Ureter (tissue), 1 donor: ENCODE data around the gene ENO4. TPM values are rescaled to one million over a fixed set of nuclear protein-coding genes. Genes with fewer than 3 reads are reported as not detected.
A peak's percentile ranks its signal among the peaks of the same experiment; 100 is the strongest.

Experiments used
- DNase-seq: peaks from one replicate; pipeline ENCODE4 v3.0.0-alpha.2; 2020; ENCODE audit warnings: low spot score
- total RNA-seq: library from RNA; stranded (reverse); gene quantifications from one replicate; pipeline ENCODE4 v1.2.4, GENCODE V29; 2023
- donor health status: DM: yes; HTN: yes; CAD: no.

ENO4 gene
- 0.73 TPM for total RNA-seq

GRCh38 chr10:116849248-116850057 lies at the start of gene ENO4:
TSS of gene ENO4 (plus strand) at chr10:116849499. CDS start at chr10:116849567, 68 bp downstream.
- peak; percentile 89 for DNase-seq

GRCh38 chr10:116800286-116800929 lies 48.9 kb upstream of the ENO4 start:
- DNase-seq, result no peak

- no peak for DNase-seq
These were observed 47.6 kb upstream of the ENO4 start for GRCh38 chr10:116801658-116802057.

GRCh38 chr10:116802474-116802873 lies 46.8 kb upstream of the ENO4 start:
- no peak for DNase-seq

GRCh38 chr10:116802876-116803275 lies 46.4 kb upstream of the ENO4 start:
- DNase-seq, result no peak

- DNase-seq, result no peak
These were observed 45.6 kb upstream of the ENO4 start for GRCh38 chr10:116803451-116804249.

GRCh38 chr10:116808706-116809105 lies 40.6 kb upstream of the ENO4 start:
- DNase-seq, result no peak

- no peak for DNase-seq
These were observed 39.7 kb upstream of the ENO4 start for GRCh38 chr10:116809483-116810119.

- DNase-seq, result no peak
These were observed 39.2 kb upstream of the ENO4 start for GRCh38 chr10:116810120-116810500.

GRCh38 chr10:116810895-116811294 lies 38.4 kb upstream of the ENO4 start:
- no peak for DNase-seq

- DNase-seq, result no peak
These were observed 37.6 kb upstream of the ENO4 start for GRCh38 chr10:116811691-116812090.

GRCh38 chr10:116815641-116816415 lies 33.5 kb upstream of the ENO4 start:
- DNase-seq, result no peak

GRCh38 chr10:116817178-116817577 lies 32.1 kb upstream of the ENO4 start:
- no peak for DNase-seq

- DNase-seq, result no peak
These were observed 31.4 kb upstream of the ENO4 start for GRCh38 chr10:116817780-116818343.

- no peak for DNase-seq
These were observed 29.2 kb upstream of the ENO4 start for GRCh38 chr10:116819999-116820677.

- DNase-seq, result no peak
These were observed 23.4 kb upstream of the ENO4 start for GRCh38 chr10:116825901-116826300.

- no peak for DNase-seq
These were observed 22.5 kb upstream of the ENO4 start for GRCh38 chr10:116826803-116827202.

- no peak for DNase-seq
These were observed 22.1 kb upstream of the ENO4 start for GRCh38 chr10:116827214-116827671.

- DNase-seq, result no peak
These were observed 21.2 kb upstream of the ENO4 start for GRCh38 chr10:116828116-116828515.

GRCh38 chr10:116829711-116830110 lies 19.6 kb upstream of the ENO4 start:
- no peak for DNase-seq
